ENCODE data around the gene FLNC. TPM values are rescaled to one million over a fixed set of nuclear protein-coding genes. Genes with fewer than 3 reads are reported as not detected.

The FLNC gene
- total RNA-seq, 1 experiment from 2014 or later = 0.42 TPM

GRCh38 chr7:128814499-128814898 is 15.7 kb upstream of the FLNC start:
- no peak for TF ChIP-seq CTCF (IDR thresholded peaks at IDR 0.05; ENCODE audit: unreplicated experiment)
- Mint-ChIP-seq H3K27ac (ENCODE audit: unreplicated experiment) (no peak overlapping the region), H3K36me3 (ENCODE audit: insufficient read depth, unreplicated experiment) (no peaks in the 10 kb centered on the region), H3K4me3 (ENCODE audit: low read depth, unreplicated experiment) (no peak overlapping the region), H3K9me3 (ENCODE audit: low read depth, unreplicated experiment) (no peaks in the 10 kb centered on the region), H3K27me3 (ENCODE audit: unreplicated experiment) (peaks cover 59% of the 10 kb centered on the region), H3K4me1 (ENCODE audit: low read depth, unreplicated experiment) (peaks cover 6% of the 10 kb centered on the region)
- BruUV-seq (replicated peaks) = no TSS peak
- intact Hi-C loops (cut with micrococcal nuclease; ENCODE audit: unreplicated experiment) = no loop called here
- CTCF ChIA-PET = no interaction called here
- DNase-seq = no peak

GRCh38 chr7:128815289-128815942 is 14.8 kb upstream of the FLNC start:
- TF ChIP-seq CTCF (IDR thresholded peaks at IDR 0.05; ENCODE audit: unreplicated experiment) = no peak
- Mint-ChIP-seq H3K36me3 (ENCODE audit: insufficient read depth, unreplicated experiment) (no peaks in the 10 kb centered on the region), H3K4me1 (ENCODE audit: low read depth, unreplicated experiment) (peaks cover 6% of the 10 kb centered on the region), H3K27me3 (ENCODE audit: unreplicated experiment) (peaks cover 59% of the 10 kb centered on the region), H3K4me3 (ENCODE audit: low read depth, unreplicated experiment) (no peak overlapping the region), H3K27ac (ENCODE audit: unreplicated experiment) (no peak overlapping the region), H3K9me3 (ENCODE audit: low read depth, unreplicated experiment) (no peaks in the 10 kb centered on the region)
- no TSS peak for BruUV-seq (replicated peaks)
- intact Hi-C loops (cut with micrococcal nuclease; ENCODE audit: unreplicated experiment) = no loop called here
- CTCF ChIA-PET = no interaction called here
- DNase-seq = no peak

- Mint-ChIP-seq H3K4me1 (ENCODE audit: low read depth, unreplicated experiment) (peaks cover 6% of the 10 kb centered on the region), H3K9me3 (ENCODE audit: low read depth, unreplicated experiment) (no peaks in the 10 kb centered on the region), H3K27ac (ENCODE audit: unreplicated experiment) (no peak overlapping the region), H3K36me3 (ENCODE audit: insufficient read depth, unreplicated experiment) (no peaks in the 10 kb centered on the region), H3K4me3 (ENCODE audit: low read depth, unreplicated experiment) (no peak overlapping the region), H3K27me3 (ENCODE audit: unreplicated experiment) (peaks cover 85% of the 10 kb centered on the region)
- no peak for TF ChIP-seq CTCF (IDR thresholded peaks at IDR 0.05; ENCODE audit: unreplicated experiment)
- CTCF ChIA-PET = interaction anchor here (0.5 kb wide), 1 partner anchor 13 kb away, joined by 5 read pairs; no protein-coding TSS in a partner anchor
- no peak for DNase-seq
- no TSS peak for BruUV-seq (replicated peaks)
- intact Hi-C loops (cut with micrococcal nuclease; ENCODE audit: unreplicated experiment) = no loop called here
These were observed 11.5 kb upstream of the FLNC start for GRCh38 chr7:128818694-128819093.

GRCh38 chr7:128821724-128822123 is 8.5 kb upstream of the FLNC start:
- DNase-seq = no peak
- Mint-ChIP-seq H3K36me3 (ENCODE audit: insufficient read depth, unreplicated experiment) (no peaks in the 10 kb centered on the region), H3K27ac (ENCODE audit: unreplicated experiment) (no peak overlapping the region), H3K9me3 (ENCODE audit: low read depth, unreplicated experiment) (no peaks in the 10 kb centered on the region), H3K4me1 (ENCODE audit: low read depth, unreplicated experiment) (peaks cover under 1% of the 10 kb centered on the region), H3K27me3 (ENCODE audit: unreplicated experiment) (peaks cover 62% of the 10 kb centered on the region), H3K4me3 (ENCODE audit: low read depth, unreplicated experiment) (no peak overlapping the region)
- intact Hi-C loops (cut with micrococcal nuclease; ENCODE audit: unreplicated experiment) = no loop called here
- CTCF ChIA-PET = no interaction called here
- no TSS peak for BruUV-seq (replicated peaks)
- no peak for TF ChIP-seq CTCF (IDR thresholded peaks at IDR 0.05; ENCODE audit: unreplicated experiment)
